IPS DF 6.9 (cell line): ENCODE data around the gene C1orf74.

ENCODE experiments used
- DNase-seq: peaks from one replicate; pipeline ENCODE4 v3.0.0-alpha.2; 2013; ENCODE audit warnings: low read depth, low spot score
- H3K27ac ChIP-seq: one replicate; pipeline ENCODE4 v1.5.1; 2013; ENCODE audit warnings: low read length, control low read depth
- H3K27me3 ChIP-seq: 2 replicates; pipeline ENCODE4 v1.6.1; 2013; ENCODE audit warnings: mild to moderate bottlenecking, low read length; ENCODE audit not compliant: control insufficient read depth, insufficient read depth
- H3K36me3 ChIP-seq: 2 replicates; pipeline ENCODE4 v1.6.1; 2013; ENCODE audit warnings: low read length; ENCODE audit not compliant: control insufficient read depth, insufficient read depth
- H3K4me1 ChIP-seq: 2 replicates; pipeline ENCODE4 v1.6.1; 2013; ENCODE audit warnings: low read length; ENCODE audit not compliant: control insufficient read depth, insufficient read depth
- H3K4me3 ChIP-seq: 2 replicates; pipeline ENCODE4 v1.5.1; 2013; ENCODE audit warnings: mild to moderate bottlenecking, low read length
- H3K9me3 ChIP-seq: 2 replicates; pipeline ENCODE4 v1.6.1; 2013; ENCODE audit warnings: low read length, inconsistent platforms; ENCODE audit not compliant: control insufficient read depth, insufficient read depth
- WGBS: extraction: QIAGEN DNeasy Blood & Tissue Kit; methylation state at CpG from one replicate; pipeline ENCODE4 v1.1.7; 2013; ENCODE audit warnings: mixed read lengths, missing lambda C conversion rate; ENCODE audit not compliant: insufficient read length, insufficient coverage; 5-methylcytosine and 5-hydroxymethylcytosine counted together

C1orf74 gene

GRCh38 chr1:209819058-209819457 lies 34.7 kb upstream of the C1orf74 start:
- Histone ChIP-seq H3K36me3 (no peaks in the 10 kb centered on the region), H3K9me3 (no peaks in the 10 kb centered on the region), H3K27ac (no peak overlapping the region), H3K4me3 (no peak overlapping the region), H3K27me3 (no peaks in the 10 kb centered on the region), H3K4me1 (no peaks in the 10 kb centered on the region)
- WGBS: no CpG with 5 or more reads among the region's 1 CpG
- no peak for DNase-seq

GRCh38 chr1:209817691-209818090 lies 33.3 kb upstream of the C1orf74 start:
- Histone ChIP-seq H3K4me1 (no peaks in the 10 kb centered on the region), H3K27ac (no peak overlapping the region), H3K4me3 (no peak overlapping the region), H3K36me3 (no peaks in the 10 kb centered on the region), H3K9me3 (no peaks in the 10 kb centered on the region), H3K27me3 (no peaks in the 10 kb centered on the region)
- WGBS: no CpG with 5 or more reads among the region's 1 CpG
- no peak for DNase-seq

- no peak overlapping the region for H3K27ac ChIP-seq
- no CpG with 5 or more reads among the region's 3 CpGs for WGBS
Measured at GRCh38 chr1:209816923-209817322, 32.6 kb upstream of the C1orf74 start.

GRCh38 chr1:209815931-209816341 lies 31.6 kb upstream of the C1orf74 start:
- no peak for DNase-seq
- H3K4me1 ChIP-seq: no peaks in the 10 kb centered on the region
- H3K27me3 ChIP-seq: no peaks in the 10 kb centered on the region
- H3K27ac ChIP-seq: no peak overlapping the region
- H3K36me3 ChIP-seq: no peaks in the 10 kb centered on the region
- no peaks in the 10 kb centered on the region for H3K9me3 ChIP-seq
- no peak overlapping the region for H3K4me3 ChIP-seq
- WGBS: no CpG with 5 or more reads among the region's 6 CpGs

More at GRCh38 chr1:209816923-209817322, 32.6 kb upstream of the C1orf74 start:
- Histone ChIP-seq H3K9me3 (no peaks in the 10 kb centered on the region), H3K4me1 (no peaks in the 10 kb centered on the region), H3K4me3 (no peak overlapping the region), H3K27me3 (no peaks in the 10 kb centered on the region), H3K36me3 (no peaks in the 10 kb centered on the region)
- no peak for DNase-seq

GRCh38 chr1:209815490-209815889 lies 31.1 kb upstream of the C1orf74 start:
- no peak for DNase-seq
- H3K9me3 ChIP-seq: no peaks in the 10 kb centered on the region
- H3K27me3 ChIP-seq: no peaks in the 10 kb centered on the region
- no peaks in the 10 kb centered on the region for H3K4me1 ChIP-seq
- no CpG with 5 or more reads among the region's 3 CpGs for WGBS
- no peaks in the 10 kb centered on the region for H3K36me3 ChIP-seq
- H3K4me3 ChIP-seq: no peak overlapping the region
- H3K27ac ChIP-seq: no peak overlapping the region

GRCh38 chr1:209813902-209814301 lies 29.5 kb upstream of the C1orf74 start:
- WGBS: no CpG with 5 or more reads among the region's 4 CpGs
- no peaks in the 10 kb centered on the region for H3K4me1 ChIP-seq
- H3K9me3 ChIP-seq: no peaks in the 10 kb centered on the region
- H3K27ac ChIP-seq: no peak overlapping the region
- no peak overlapping the region for H3K4me3 ChIP-seq
- no peak for DNase-seq
- H3K27me3 ChIP-seq: no peaks in the 10 kb centered on the region
- H3K36me3 ChIP-seq: no peaks in the 10 kb centered on the region

- H3K27me3 ChIP-seq: no peaks in the 10 kb centered on the region
- no peak overlapping the region for H3K4me3 ChIP-seq
- H3K27ac ChIP-seq: no peak overlapping the region
- H3K4me1 ChIP-seq: no peaks in the 10 kb centered on the region; the same call in 1 of the 2 replicates
- WGBS: no CpG with 5 or more reads among the region's 5 CpGs
- no peaks in the 10 kb centered on the region for H3K36me3 ChIP-seq
- H3K9me3 ChIP-seq: no peaks in the 10 kb centered on the region
- no peak for DNase-seq
Measured at GRCh38 chr1:209810783-209811182, 26.4 kb upstream of the C1orf74 start.

- no CpG with 5 or more reads among the region's 4 CpGs for WGBS
- Histone ChIP-seq H3K36me3 (no peaks in the 10 kb centered on the region), H3K27ac (no peak overlapping the region), H3K4me3 (no peak overlapping the region), H3K9me3 (no peaks in the 10 kb centered on the region), H3K4me1 (no peaks in the 10 kb centered on the region; the same call in 1 of the 2 replicates), H3K27me3 (no peaks in the 10 kb centered on the region)
- no peak for DNase-seq
Measured at GRCh38 chr1:209809611-209810010, 25.3 kb upstream of the C1orf74 start.

- Histone ChIP-seq H3K4me3 (no peak overlapping the region), H3K27me3 (no peaks in the 10 kb centered on the region), H3K4me1 (no peaks in the 10 kb centered on the region; the same call in 1 of the 2 replicates), H3K36me3 (no peaks in the 10 kb centered on the region), H3K27ac (no peak overlapping the region), H3K9me3 (no peaks in the 10 kb centered on the region)
- DNase-seq: no peak
Measured at GRCh38 chr1:209808059-209808581, 23.8 kb upstream of the C1orf74 start.

- no CpG with 5 or more reads among the region's 4 CpGs for WGBS
- no peak overlapping the region for H3K27ac ChIP-seq
- H3K4me1 ChIP-seq: no peaks in the 10 kb centered on the region; the same call in 1 of the 2 replicates
Measured at GRCh38 chr1:209807509-209807908, 23.1 kb upstream of the C1orf74 start.

More at GRCh38 chr1:209807509-209807908, 23.1 kb upstream of the C1orf74 start:
- H3K4me3 ChIP-seq: no peak overlapping the region
- no peaks in the 10 kb centered on the region for H3K27me3 ChIP-seq
- DNase-seq: no peak
- H3K9me3 ChIP-seq: no peaks in the 10 kb centered on the region
- no peaks in the 10 kb centered on the region for H3K36me3 ChIP-seq
